NCI-H2107 (cell line): ENCODE measurements around the gene TMEM219.

Experiments
- DNase-seq: peaks from one replicate; lab custom pipeline; 2025; lab: John Stamatoyannopoulos, UW

The TMEM219 gene

DNA sequence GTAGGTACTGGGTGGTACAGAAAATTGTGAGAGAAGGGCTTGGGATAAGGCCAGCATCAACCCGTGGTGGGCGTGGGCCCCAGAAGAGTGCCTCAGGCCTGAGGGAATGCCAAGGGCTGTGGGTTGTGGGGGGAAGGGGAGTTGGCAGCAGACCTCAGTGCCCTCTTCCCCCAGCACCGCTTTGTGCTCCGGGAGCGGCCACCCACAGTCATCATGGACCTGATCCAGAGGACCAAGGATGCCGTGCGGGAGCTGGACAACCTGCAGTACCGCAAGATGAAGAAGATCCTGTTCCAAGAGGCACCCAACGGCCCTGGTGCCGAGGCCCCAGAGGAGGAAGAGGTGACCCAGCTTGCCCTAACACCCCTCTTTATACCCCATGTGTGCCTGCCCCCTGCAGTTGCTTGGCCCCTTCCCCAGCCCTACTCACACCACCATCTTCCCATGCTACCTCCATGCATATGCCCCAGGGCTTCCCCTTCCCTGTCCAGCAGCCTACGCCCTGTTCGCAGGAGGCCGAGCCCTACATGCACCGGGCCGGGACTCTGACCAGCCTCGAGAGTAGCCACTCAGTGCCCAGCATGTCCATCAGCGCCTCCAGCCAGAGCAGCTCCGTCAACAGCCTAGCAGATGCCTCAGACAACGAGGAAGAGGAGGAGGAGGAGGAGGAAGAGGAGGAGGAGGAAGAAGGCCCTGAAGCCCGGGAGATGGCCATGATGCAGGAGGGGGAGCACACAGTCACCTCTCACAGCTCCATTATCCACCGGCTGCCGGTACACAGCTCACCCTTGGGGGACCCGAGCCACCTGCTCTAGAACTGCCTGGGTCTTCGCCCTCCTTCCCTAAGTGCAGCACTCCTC, 20.9 kb downstream of the TMEM219 start:
- no peak for DNase-seq

GRCh38 chr16:29983420-29984136, 21.7 kb downstream of the TMEM219 start:
- DNase-seq = no peak

DNA sequence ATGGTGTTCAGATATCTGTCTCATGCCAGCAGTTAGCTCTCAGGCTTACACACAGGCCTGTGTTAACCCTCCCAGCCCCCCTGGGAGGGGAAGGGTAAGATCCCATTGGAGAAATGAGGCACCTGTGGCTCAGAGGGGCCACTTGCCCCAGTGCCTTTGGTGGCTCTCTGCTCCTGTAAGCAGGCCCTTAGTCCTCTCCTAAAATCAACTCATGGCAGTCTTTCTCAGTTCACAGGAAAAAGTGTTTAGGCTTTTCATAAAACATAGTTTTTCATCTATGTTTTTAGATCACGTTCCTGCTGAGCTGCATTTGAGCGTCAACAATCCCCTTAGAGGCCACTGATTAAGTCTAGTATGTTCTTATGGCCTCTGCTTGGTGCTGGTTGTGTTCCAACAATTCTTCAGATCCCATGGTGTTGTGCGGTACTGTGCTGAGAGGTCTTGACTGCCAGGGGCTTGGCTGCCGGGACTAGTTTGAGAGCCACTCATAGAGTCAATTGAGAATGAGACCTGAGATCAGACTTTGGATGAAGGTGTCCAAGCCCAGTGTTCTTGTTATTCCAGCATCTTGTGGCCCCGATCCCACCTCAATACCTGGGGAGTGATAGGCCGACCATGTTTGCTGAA, 22.4 kb downstream of the TMEM219 start:
- no peak for DNase-seq

DNA sequence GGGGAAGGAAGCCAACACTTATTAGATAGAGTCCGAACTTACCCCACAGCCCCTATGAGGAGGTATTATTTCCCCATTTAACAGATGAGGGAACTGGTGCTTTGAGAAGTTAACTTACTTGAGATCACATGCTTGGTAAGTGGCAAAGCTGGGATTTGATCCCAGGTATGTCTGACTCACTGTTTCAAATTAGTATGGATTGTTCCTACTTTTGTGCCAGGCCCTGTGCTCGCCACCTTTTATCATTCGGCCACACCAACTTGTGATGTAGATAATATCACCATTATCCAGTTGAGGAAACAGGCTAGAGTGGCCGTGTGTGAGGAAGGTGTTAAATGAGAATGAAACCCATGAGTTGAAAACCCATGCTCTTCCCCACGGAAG, 22.9 kb downstream of the TMEM219 start:
- no peak for DNase-seq

GRCh38 chr16:29985271-29985811, 23.5 kb downstream of the TMEM219 start:
- no peak for DNase-seq

DNA sequence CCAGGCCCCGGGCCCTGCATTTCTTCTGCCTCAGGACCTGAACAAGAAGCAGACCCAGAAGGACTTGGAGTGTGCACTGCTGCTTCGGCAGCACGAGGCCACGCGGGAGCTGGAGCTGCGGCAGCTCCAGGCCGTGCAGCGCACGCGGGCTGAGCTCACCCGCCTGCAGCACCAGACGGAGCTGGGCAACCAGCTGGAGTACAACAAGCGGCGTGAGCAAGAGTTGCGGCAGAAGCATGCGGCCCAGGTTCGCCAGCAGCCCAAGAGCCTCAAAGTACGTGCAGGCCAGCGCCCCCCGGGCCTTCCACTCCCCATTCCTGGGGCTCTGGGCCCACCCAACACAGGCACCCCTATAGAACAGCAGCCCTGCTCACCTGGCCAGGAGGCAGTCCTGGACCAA, 24.4 kb downstream of the TMEM219 start:
- no peak for DNase-seq

DNA sequence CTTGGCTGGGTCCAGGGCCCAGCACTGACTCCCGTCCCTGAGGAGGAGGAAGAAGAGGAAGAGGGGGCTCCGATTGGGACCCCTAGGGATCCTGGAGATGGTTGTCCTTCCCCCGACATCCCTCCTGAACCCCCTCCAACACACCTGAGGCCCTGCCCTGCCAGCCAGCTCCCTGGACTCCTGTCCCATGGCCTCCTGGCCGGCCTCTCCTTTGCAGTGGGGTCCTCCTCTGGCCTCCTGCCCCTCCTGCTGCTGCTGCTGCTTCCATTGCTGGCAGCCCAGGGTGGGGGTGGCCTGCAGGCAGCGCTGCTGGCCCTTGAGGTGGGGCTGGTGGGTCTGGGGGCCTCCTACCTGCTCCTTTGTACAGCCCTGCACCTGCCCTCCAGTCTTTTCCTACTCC, 25.1 kb downstream of the TMEM219 start:
- no peak for DNase-seq

GRCh38 chr16:29987371-29988085, 25.6 kb downstream of the TMEM219 start:
- DNase-seq = no peak

DNA sequence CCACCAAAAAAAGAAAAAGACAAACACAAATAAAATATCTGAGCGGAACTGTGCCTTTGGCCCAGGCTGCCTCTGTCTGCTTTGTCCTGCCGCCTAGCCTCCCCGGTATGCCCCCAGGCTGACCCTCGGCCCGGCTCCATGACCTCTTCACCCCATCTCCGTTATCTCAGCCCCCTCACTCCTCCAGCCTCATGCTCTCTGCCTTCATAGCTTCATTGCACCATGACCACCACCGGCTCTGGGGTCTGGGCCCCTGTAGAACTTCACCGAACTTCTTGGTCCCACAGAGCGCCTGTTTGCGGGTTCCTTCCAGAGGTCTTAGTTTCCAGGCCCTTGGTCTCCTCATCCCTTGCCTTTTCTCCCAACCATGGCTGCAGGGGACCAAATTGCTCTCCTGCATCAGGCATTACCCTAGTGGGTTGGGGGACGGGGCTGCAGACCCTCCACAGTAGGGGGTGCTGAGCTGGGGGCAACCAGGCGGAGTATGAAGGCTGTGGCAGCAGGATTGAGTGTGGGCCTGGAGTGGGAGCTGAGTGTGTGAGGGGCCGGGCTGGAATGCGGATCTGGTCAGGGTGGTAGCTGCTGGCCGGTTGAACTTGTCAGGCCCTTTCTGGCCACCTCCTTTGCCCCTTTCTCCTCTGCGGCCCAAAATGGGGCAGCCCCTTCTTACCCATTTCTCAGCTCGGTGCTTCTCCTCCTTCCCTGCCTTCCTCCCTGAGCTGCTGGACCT, 26.6 kb downstream of the TMEM219 start:
- DNase-seq = no peak

- no peak for DNase-seq
Measured at GRCh38 chr16:29989111-29989858, 27.4 kb downstream of the TMEM219 start.

DNA sequence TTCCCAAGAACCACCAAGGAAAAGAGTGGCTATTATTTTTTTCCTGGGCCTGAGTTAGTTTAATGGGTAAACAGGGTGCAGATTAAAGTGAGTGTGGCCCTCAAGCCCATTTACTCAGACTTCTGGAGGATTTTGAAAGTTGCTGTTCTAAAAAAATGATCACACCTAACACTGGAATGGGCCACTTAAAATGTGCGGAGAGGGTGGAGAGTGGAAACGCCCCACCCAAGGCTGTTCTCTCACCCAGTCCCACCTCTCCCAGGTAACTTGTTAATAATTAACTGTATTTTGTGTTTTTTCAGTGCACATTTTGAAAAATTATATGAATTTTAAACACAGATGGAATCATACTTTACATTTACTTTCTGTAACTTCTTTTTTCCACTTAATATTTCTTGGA, 28.2 kb downstream of the TMEM219 start:
- no peak for DNase-seq

DNA sequence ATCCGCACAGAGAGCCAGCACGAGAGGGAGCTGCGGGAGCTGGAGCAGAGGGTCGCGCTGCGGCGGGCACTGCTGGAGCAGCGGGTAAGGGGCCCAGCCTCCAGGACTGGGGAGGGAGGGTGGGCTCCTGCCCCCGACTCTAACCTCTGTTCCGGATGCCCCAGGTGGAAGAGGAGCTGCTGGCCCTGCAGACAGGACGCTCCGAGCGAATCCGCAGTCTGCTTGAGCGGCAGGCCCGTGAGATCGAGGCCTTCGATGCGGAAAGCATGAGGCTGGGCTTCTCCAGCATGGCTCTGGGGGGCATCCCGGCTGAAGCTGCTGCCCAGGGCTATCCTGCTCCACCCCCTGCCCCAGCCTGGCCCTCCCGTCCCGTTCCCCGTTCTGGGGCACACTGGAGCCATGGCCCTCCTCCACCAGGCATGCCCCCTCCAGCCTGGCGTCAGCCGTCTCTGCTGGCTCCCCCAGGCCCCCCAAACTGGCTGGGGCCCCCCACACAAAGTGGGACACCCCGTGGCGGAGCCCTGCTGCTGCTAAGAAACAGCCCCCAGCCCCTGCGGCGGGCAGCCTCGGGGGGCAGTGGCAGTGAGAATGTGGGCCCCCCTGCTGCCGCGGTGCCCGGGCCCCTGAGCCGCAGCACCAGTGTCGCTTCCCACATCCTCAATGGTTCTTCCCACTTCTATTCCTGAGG, 29.1 kb downstream of the TMEM219 start:
- no peak for DNase-seq

DNA sequence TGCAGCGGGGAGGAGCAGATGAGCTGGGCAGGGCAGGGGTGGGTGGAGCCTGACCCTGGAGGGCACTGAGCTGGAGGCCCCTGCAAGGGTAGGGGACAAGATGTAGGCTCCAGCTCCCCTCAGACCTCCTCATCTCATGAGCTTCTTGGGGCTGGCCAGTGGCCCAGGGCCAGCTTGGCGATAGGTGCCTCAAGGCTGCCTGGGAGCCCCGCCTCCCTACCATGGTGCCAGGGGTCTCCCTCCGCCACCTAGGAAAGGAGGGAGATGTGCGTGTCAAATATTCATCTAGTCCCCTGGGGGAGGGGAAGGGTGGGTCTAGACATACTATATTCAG, 29.7 kb downstream of the TMEM219 start:
- DNase-seq = no peak

DNA sequence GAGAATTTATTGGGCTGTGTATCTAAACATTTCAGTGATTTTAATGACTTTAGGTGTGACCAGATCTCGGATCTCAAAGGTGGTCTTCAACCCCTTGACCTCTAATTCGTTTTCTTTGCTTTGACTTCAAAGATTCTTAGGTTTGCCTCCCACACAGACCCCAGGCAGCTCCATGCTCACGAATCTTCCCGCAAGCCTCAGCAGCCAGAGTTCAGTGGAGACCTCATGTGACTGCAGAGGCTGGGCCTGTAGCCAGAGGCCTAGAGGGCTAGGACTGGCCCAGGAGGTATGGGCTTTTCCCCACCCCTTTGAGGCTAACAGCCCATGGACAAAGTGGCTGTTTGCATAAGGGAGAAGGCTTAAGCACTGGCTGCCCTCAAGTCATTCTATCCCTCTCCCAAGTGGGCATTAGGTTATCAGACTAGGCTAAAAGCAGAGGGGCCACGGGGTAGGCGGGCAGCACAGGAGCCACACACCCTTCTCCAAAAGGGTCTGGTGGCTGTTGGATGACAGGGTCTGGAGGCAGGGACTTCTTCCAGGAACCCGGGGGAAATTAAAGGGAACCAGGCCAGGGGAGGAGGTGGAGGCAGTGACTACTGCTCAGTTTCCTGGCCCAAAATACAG, 30.6 kb downstream of the TMEM219 start:
- DNase-seq = no peak

DNA sequence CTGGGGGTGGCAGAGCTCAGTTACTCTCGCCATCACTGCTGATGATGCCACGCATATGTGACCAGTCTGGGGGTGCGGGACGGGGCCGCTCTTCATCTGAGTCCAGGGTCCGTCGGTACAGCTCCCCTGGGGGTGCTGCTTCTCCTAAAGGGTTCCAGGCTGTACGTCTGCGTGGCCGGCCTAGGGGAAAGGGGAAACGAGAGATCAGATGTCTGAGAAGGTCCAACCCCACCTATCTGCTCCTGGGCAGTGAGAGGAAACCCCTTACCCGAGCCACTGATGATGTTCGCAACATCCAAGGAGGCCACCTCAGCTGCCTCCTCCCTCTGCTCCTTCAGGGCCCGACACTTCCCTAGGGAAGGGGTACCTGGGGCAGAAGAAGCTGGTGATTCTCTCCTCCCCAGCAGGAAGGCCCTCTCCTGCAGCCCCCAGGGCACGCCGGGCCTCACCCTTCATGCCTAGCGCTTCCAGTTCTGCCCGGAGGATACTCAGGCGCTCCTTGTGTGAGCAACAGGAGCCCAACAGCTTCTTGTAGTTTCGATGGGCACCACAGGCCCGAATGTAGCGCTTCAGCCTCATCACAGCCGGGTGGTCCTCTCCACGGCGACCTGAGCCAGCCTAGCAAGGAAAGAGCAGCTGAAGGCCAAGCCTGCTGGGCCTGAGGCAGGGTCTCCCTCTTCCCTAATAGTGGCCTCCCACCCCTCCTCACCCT, 31.5 kb downstream of the TMEM219 start:
- DNase-seq = no peak

DNA sequence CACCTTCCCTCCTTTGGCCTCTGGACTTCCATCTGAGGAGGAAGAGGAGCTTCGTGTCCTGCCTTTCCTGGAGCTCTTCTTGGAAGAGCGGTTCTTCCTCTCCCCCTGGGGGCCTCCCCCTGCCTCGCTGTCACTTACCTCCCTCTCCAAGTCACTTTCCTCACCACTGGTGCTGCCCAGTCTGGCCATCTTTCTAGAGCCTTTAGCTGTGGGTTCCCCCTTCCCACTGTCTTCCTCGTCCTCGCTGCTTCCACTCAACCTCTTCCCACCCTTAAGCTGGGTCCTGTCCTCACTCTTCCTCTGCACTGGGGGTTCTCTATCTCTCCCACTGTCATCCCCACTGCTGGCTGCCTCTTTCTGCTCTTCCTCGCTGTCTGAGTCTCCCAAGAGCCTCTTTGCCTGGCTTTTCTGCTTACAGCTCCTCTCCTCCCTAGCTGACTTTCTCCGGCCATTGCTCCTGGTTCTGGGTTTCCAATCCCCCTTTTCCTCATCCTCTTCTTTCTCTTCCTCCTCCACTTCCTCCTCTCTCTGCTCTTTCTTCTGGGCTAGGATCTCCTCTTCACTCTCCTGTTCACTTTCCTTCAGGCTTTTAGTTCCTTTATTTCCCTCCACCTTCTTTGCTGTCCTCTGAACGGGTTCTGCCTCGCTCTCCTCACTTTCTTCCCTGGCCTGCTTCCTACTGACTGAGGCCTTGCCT, 32.2 kb downstream of the TMEM219 start:
- no peak for DNase-seq

DNA sequence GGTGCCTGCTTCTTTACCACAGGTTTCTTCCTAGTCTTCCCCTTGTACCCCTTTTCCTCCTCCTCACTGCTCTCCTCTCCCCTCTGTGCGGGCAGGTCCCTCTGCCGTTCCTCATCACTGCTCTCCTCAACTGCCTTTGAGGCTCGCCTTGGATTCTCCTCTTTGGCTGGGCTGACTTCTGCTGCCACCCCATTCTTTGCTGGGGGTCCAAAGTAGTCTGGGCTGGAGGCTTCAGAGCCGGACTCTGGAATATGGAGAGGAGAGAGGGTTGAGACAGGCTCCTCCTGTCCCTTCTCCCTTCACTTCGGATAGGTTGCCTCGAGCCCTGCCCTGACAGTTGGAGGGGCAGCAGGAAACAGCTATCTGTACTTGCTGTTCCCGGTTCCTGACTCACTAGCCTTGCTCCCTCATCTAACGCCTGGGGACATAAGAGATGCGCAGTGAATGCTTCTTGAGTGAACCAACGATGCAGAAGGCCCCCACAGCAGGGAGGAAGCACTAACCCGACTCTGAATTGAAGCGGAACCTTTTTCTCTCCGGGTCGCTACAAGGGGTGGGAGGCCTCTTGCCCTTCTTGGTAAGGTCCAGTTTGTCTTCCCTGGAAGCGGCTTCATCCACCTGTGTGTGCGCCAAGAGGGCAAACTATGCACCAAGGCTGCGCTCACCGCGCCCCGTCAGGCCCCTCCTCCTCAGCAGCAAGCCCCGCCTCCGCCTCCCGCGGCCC, 32.9 kb downstream of the TMEM219 start:
- no peak for DNase-seq
